Natural killer cell treated with Interleukin-12 subunit alpha and Interleukin-12 subunit beta and Interleukin-15 and Interleukin-18, amount 100 ng/mL, for 72 hours (primary cell): ENCODE data around the gene AIFM3. TPM values are rescaled to one million over a fixed set of nuclear protein-coding genes. Genes with fewer than 3 reads are reported as not detected.

ENCODE experiments used
- ATAC-seq, 2 donors: fragments of 150-1000 bp; cut with Tn5 transposase in 1 of 2; sonication (Bioruptor Pico), chemical (Tn5 transposase) in 1 of 2; 2 replicates each; pipeline ENCODE4 v1.10.0; 2021
- DNase-seq: peaks from one replicate; pipeline ENCODE4 v3.0.0; 2022; ENCODE audit warnings: low spot score
- H3K27ac Mint-ChIP-seq, 2 donors: 1 replicate in 1 of 2; 2 replicates in 1 of 2; pipeline ENCODE4 v1.8.0; 2022; ENCODE audit warnings: mixed read lengths in 2 of 2, mild to moderate bottlenecking in 1 of 2, moderate library complexity in 1 of 2
- H3K27me3 Mint-ChIP-seq, 2 donors: 1 replicate in 1 of 2; 2 replicates in 1 of 2; pipeline ENCODE4 v1.8.0; 2022; ENCODE audit warnings: mixed read lengths in 2 of 2
- H3K36me3 Mint-ChIP-seq: one replicate; pipeline ENCODE4 v1.8.0; 2022; ENCODE audit warnings: mixed read lengths
- H3K4me1 Mint-ChIP-seq, 2 donors: 1 replicate in 1 of 2; 2 replicates in 1 of 2; pipeline ENCODE4 v1.8.0; 2022; ENCODE audit warnings: low read depth in 2 of 2, mixed read lengths in 2 of 2, mild to moderate bottlenecking in 1 of 2
- H3K4me3 Mint-ChIP-seq: one replicate; pipeline ENCODE4 v1.8.0; 2022; ENCODE audit warnings: mixed read lengths
- H3K9me3 Mint-ChIP-seq: 2 replicates; pipeline ENCODE4 v1.8.0; 2022; ENCODE audit warnings: mixed read lengths
- total RNA-seq, 2 donors: library from RNA; stranded (reverse); gene quantifications; one replicate each; pipeline ENCODE4 v1.2.3, GENCODE V29; 2022

Gene AIFM3
- total RNA-seq, 2 donors from 2014 or later, result 1.5 TPM; not detected in 1

DNA sequence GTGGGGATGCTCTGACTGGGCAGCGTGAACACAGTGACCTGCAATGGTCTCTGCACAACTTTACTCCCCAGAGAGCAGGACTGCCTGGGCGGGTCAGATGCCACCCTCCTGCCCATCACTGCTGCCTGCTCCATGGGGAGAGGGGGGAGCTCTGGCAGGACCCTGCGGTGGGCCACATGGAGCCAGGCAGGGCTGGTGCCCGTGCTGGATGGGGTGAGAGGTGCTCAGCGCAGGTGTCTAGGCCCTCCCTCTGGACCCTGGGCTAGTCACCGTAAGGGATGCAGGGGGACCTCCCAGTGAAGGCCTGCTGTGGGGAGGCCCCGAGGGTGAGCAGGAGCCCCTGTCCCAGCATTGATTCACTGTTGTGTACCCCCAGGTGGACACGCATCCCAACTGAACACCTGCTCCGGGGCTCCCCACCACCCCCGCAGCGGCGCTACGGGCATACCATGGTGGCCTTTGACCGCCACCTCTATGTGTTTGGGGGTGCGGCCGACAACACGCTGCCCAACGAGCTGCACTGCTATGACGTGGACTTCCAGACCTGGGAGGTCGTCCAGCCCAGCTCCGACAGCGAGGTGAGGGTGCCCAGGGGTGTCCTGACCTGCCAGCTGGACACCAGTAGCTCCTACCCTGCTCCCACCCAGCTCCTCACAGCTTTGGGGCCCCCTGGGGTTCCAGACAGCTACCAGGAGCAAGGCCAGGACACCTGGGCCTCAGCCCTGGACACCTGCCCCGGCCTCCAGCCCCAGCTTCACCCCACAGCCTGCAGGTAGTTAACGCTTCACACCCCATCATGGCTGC lies 24.4 kb downstream of the AIFM3 start:
- DNase-seq (no peak), ATAC-seq (peak in 1 of 2 donors; percentile 14)
- Mint-ChIP-seq H3K27ac (no peak overlapping the region), H3K4me1 (peaks cover 1 to 2% of the 10 kb centered on the region in 2 donors), H3K27me3 (no peaks in the 10 kb centered on the region), H3K36me3 (peaks cover 3% of the 10 kb centered on the region), H3K9me3 (no peaks in the 10 kb centered on the region), H3K4me3 (no peak overlapping the region)

DNA sequence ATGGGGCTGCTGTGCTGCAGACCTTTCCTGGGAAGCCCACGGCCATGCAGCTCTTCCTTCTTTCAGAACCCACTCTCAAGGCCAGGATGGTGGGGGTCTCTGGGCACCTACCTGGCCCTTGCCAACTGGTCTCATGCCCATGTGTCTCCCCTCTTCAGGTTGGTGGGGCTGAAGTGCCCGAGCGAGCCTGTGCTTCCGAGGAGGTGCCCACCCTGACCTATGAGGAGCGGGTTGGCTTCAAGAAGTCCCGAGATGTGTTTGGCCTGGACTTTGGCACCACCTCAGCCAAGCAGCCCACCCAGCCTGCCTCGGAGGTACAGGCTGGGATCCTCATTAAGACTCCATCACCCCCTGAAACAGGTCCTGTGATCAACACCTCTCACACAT lies 25.0 kb downstream of the AIFM3 start:
- Mint-ChIP-seq H3K36me3 (no peaks in the 10 kb centered on the region), H3K9me3 (no peaks in the 10 kb centered on the region), H3K27me3 (no peaks in the 10 kb centered on the region), H3K4me1 (no peaks in the 10 kb centered on the region), H3K4me3 (no peak overlapping the region), H3K27ac (no peak overlapping the region)
- DNase-seq, result no peak
- no peak for ATAC-seq

DNA sequence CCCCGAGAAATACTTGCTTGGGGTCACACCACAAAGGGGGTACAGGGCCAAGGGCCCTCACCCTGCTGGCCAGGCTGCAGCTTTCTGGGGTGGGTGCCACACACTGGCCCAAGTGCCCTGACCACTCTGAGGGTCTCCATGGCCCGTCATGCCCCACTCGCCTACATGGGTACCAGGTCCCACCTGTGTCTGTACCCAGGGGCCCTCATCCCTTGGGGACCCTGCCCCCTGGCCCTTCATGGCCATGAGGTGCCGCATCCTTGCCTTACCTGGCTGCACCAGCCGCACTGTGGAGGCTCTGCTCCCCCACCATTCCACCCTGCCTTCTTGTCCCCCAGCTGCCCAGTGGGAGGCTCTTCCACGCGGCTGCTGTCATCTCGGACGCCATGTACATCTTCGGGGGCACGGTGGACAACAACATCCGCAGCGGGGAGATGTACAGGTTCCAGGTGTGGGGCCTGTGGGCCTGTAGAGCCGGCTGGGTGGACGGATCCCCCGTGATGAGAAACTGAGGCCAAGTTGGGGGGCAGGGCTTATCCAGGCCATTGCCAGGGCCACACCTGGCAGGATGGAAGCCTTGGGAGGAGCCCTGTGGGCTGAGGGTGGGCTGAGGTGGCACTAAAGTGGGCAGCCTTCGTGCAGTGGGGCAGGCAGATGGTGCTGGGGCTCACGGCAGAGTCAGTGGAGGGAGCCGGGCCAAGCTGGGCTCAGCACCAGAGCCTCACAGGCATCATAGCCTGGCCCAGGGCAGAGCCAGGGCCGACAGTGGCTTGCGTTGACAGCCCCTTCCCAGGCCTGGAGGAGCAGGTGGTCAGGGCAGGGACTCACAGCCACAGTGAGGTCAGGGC lies 25.6 kb downstream of the AIFM3 start:
- Mint-ChIP-seq H3K36me3 (no peaks in the 10 kb centered on the region), H3K27me3 (no peaks in the 10 kb centered on the region), H3K4me3 (no peak overlapping the region), H3K4me1 (no peaks in the 10 kb centered on the region), H3K27ac (no peak overlapping the region), H3K9me3 (no peaks in the 10 kb centered on the region)
- DNase-seq (no peak), ATAC-seq (no peak)

DNA sequence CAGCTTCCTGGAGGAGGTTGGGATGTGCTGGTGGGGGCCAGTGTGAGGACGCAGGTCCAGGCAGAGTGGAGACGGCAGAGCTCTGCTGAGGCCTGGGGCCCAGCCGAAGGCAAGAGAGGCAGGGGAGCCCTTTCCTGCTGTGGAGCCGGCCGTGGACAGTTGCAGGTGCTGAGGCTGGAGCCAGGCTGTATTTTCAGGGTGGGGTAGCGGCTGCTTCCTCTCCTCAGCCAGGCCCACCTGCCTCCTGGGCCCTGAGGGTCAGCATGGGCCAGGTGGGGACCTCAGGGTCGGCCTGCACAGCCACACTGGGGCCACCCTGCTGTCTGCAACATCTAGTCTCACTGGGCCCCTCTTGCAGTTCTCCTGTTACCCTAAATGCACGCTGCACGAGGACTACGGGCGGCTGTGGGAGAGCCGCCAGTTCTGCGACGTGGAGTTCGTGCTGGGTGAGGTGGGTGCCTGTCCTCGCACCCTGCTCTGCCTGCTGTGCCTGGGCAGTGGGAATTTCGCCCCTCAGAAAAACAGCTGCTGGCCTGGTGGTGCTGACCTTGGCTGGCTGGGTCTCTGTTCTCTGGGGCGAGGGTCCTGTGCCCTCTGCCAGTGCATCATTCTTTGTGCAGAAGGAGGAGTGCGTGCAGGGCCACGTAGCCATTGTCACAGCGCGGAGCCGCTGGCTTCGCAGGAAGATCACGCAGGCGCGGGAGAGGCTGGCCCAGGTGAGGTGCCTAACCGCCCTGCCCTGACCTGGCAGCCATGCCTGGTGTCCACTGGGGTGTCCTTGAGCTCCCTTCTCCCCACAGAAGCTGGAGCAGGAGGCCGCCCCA lies 26.5 kb downstream of the AIFM3 start:
- H3K36me3 Mint-ChIP-seq, result no peaks in the 10 kb centered on the region
- ATAC-seq, result no peak
- DNase-seq, result no peak
- H3K27me3 Mint-ChIP-seq, result no peaks in the 10 kb centered on the region
- H3K4me1 Mint-ChIP-seq, result no peaks in the 10 kb centered on the region
- no peaks in the 10 kb centered on the region for H3K9me3 Mint-ChIP-seq
- no peak overlapping the region for H3K4me3 Mint-ChIP-seq
- no peak overlapping the region for H3K27ac Mint-ChIP-seq

DNA sequence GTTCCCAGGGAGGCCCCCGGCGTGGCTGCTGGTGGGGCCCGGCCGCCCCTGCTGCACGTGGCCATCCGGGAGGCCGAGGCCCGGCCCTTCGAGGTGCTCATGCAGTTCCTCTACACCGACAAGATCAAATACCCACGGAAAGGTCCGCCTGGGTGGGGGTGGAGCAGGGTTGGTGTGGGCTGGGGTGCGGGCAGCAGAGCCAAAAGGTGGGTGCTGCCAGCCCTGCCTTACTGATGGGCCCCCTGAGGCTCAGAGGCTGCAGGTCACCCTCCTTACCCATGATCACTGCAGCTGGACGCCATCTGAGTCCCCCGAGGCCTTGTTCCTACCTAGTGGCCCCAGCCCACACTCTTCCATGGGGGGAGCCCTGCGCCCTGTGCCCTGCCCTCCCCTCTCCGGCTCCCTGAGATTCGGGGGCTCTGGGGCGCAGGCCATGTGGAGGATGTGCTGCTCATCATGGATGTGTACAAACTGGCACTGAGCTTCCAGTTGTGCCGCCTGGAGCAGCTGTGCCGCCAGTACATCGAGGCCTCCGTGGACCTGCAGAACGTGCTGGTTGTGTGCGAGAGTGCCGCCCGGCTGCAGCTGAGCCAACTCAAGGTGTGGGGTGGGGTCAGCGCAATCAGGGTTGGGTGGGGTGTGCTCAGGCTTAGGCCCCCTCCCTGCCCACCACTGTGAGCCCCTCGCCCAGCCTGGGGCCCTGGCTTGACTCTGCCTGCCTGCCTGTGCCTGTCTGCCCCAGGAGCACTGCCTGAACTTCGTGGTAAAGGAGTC lies 27.3 kb downstream of the AIFM3 start:
- H3K4me1 Mint-ChIP-seq, result no peaks in the 10 kb centered on the region
- no peaks in the 10 kb centered on the region for H3K36me3 Mint-ChIP-seq
- no peaks in the 10 kb centered on the region for H3K27me3 Mint-ChIP-seq
- no peak overlapping the region for H3K4me3 Mint-ChIP-seq
- ATAC-seq, result no peak
- no peak for DNase-seq
- H3K27ac Mint-ChIP-seq, result no peak overlapping the region
- H3K9me3 Mint-ChIP-seq, result no peaks in the 10 kb centered on the region

DNA sequence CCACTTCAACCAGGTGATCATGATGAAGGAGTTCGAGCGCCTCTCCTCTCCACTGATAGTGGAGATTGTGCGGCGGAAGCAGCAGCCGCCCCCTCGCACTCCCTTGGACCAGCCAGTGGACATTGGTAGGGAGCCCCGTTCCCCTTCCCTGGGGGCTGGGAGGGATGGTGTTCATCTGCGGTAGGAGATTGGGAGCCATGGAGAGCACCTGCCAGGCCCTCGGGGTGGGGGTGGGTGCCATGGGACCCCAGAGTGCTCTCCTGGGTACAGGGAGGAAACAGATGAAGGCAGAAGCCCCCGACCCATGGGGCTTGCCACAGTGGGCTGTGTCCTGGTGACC lies 27.8 kb downstream of the AIFM3 start:
- Mint-ChIP-seq H3K4me3 (no peak overlapping the region), H3K36me3 (no peaks in the 10 kb centered on the region), H3K4me1 (no peaks in the 10 kb centered on the region), H3K27ac (no peak overlapping the region), H3K27me3 (no peaks in the 10 kb centered on the region), H3K9me3 (no peaks in the 10 kb centered on the region)
- no peak for DNase-seq
- ATAC-seq, result no peak

DNA sequence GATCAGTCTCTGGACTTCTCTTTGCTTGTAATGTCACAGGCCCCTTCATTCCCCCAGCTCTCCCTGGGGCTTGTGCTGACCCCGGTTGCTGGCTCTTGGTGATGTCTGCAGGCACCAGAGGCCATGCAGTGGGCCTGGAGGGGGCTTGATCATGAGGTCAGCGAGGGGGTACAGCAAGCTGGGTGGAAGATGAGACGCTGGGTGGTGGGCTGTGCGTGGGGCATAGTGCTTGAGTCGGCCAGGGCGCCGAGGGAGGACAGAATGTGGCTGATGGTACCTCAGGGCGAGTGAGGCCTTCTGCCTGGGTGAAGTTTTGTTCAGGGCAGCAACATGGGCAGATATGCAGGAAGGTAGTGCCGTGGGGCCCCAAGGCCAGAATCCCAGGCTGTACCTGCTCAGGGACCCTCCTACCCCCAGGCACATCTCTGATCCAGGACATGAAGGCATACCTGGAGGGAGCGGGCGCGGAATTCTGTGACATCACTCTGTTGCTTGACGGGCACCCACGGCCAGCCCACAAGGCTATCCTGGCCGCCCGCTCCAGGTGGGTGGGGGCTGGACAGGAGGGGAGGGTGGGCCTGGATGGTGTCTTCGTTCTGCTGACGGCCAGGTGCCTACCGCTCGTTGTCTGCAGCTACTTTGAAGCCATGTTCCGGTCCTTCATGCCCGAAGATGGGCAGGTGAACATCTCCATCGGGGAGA lies 28.4 kb downstream of the AIFM3 start:
- no peaks in the 10 kb centered on the region for H3K9me3 Mint-ChIP-seq
- DNase-seq (no peak), ATAC-seq (no peak)
- H3K27me3 Mint-ChIP-seq, result no peaks in the 10 kb centered on the region
- no peak overlapping the region for H3K27ac Mint-ChIP-seq
- H3K36me3 Mint-ChIP-seq, result no peaks in the 10 kb centered on the region
- no peak overlapping the region for H3K4me3 Mint-ChIP-seq
- H3K4me1 Mint-ChIP-seq, result no peaks in the 10 kb centered on the region

DNA sequence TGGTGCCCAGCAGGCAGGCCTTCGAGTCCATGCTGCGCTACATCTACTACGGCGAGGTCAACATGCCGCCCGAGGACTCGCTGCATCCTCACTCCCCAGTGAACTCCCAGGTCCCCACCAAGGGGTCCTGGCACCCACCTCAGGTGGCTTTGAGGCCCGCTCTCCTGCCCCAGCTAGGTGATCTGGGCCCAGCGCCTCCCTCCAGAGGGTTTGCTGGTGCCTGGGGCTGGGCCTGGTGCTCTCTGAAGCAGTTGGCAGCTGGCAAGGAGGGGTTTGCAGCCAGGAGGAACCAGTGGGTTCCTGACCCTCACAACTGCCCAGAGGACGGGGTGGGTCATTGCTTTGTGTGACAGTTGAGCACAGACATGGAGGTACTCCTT lies 29.0 kb downstream of the AIFM3 start:
- Mint-ChIP-seq H3K9me3 (no peaks in the 10 kb centered on the region), H3K27ac (no peak overlapping the region), H3K27me3 (no peaks in the 10 kb centered on the region), H3K4me1 (peaks cover under 1 to 2% of the 10 kb centered on the region in 2 donors), H3K4me3 (no peak overlapping the region), H3K36me3 (no peaks in the 10 kb centered on the region)
- DNase-seq (no peak), ATAC-seq (no peak)

DNA sequence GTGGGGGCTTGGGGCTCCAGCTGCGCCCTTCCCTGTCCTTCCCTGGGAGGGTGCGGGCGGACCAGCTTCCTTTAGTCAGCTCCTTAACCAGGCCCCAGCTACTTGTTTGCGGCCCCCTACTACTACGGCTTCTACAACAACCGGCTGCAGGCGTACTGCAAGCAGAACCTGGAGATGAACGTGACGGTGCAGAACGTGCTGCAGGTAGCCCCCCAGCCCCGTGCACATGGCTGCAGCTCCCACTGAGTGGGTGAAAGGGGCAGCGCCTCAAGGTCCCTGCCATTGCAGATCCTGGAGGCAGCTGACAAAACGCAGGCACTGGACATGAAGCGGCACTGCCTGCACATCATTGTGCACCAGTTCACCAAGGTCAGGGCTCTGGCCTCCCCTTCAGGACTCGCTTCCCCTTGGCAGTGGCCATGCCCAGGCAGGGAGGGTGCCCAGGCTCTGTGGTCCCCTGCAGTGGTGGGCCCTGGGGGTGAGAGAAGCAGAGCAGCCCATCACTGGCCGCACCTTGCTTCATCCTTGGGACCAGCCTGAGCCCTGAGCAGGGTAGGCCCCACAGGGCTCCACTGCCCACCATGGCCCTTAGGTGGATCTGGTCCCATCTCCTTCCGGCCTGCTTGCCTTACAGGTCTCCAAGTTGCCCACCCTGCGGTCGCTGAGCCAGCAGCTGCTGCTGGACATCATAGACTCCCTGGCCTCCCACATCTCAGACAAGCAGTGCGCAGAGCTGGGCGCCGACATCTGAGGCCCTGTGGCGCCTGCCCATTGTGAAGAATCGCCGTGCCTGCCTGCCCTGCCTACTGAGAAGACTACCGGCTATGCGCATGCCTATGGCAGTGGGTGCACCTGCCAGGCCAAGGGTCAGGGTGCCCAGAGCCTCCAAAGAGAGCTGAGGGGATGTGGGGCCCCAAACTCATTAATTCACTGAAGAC lies 29.8 kb downstream of the AIFM3 start:
- Mint-ChIP-seq H3K9me3 (no peaks in the 10 kb centered on the region), H3K4me3 (no peak overlapping the region), H3K36me3 (no peaks in the 10 kb centered on the region), H3K4me1 (peaks cover 7 to 11% of the 10 kb centered on the region in 2 donors), H3K27ac (no peak overlapping the region), H3K27me3 (no peaks in the 10 kb centered on the region)
- no peak for ATAC-seq
- no peak for DNase-seq

DNA sequence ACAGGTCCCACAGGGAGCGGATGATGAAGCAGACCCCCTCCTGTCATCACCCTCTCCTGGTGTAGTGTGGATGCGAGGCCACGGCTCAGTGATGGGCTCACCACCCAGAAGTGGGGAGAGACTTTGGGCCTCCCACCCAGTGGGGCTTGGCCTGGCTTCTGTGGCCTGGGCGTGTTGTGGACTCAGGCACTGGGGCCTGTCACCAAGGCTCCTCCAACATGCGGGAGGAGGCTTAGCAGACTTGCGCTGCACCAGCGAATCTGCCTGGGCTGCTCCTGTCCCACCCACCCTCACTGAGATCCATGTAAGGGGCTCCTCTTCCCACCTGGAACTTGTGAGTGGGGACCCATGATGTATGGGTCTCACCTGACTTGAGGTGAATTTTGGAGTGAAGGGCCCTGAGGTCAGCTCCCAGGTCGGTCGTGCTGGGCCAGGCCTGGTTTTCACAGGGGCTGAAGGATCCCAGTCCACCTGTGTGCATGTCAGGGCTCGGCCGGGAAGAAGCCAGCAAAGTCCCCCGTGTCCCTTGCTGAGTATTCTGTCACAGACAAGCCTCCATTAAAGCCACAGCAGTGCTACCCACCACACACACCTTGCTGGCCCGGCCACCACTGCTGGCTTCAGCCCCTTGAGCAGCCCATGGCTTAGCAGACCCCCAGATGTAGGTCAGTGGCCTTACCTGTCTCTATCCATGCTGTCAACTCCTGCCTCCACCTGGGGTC lies 30.6 kb downstream of the AIFM3 start:
- Mint-ChIP-seq H3K9me3 (no peaks in the 10 kb centered on the region), H3K36me3 (no peaks in the 10 kb centered on the region), H3K27ac (no peak overlapping the region), H3K27me3 (no peaks in the 10 kb centered on the region), H3K4me3 (no peak overlapping the region), H3K4me1 (peaks cover 11 to 15% of the 10 kb centered on the region in 2 donors)
- DNase-seq (no peak), ATAC-seq (no peak)

DNA sequence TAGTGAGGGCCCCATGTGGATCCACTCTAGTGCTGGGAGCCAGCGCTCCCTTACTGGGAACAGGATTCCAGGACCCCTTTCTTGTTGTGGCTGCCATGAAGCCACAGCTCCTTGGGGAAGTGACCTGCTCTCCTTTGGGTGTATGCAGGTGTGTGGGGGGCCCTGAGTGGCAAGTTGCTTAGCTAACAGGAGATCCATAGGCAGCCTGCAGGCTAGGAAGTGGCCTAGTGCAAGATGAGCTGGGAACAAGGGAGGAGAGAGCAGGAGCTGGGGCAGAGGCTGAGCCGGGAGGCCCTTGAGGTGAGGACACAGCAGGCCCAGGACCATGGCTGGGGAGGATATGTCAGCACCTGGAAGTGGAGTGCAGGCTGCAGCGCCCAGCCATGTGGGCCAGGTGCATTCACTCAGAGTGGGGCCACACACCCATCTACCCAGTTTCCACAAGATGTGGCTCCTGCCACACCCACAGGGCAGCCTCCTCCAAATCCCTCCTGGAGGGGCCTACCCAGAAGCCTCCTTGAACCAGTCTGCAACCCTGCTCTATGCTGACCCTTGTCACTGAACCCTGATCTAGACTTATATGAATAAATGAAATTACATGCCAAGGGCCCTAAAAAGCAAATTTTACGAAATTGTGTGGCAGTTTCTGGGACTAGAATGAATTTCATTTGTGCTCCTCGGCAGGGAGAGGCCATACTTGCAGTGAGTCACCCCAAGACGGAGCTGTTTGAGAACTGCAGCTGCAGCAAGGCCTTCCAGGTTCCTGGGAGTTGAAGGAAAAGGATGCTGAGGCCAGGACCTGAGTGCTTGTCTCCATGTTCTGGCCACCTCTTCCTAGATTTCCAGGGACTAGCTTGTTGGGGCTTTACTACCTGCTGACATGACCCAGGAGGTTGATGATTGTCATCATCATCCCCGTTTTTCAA lies 31.6 kb downstream of the AIFM3 start:
- no peaks in the 10 kb centered on the region for H3K27me3 Mint-ChIP-seq

More for the DNA sequence above, 31.6 kb downstream of the AIFM3 start:
- Mint-ChIP-seq H3K9me3 (no peaks in the 10 kb centered on the region), H3K4me1 (peaks cover 18 to 25% of the 10 kb centered on the region in 2 donors), H3K4me3 (no peak overlapping the region), H3K36me3 (no peaks in the 10 kb centered on the region), H3K27ac (no peak overlapping the region)
- no peak for ATAC-seq
- no peak for DNase-seq
